ENCODE measurements around the gene MEF2A.

GRCh38 chr15:99635145-99635544, 69.4 kb downstream of the MEF2A start:
- TF ChIP-seq CTCF (IDR thresholded peaks at IDR 0.05) = no peak
- TF ChIP-seq POLR2A (IDR thresholded peaks at IDR 0.05) = no peak
